ENCODE measurements around the gene SYT3. TPM values are rescaled to one million over a fixed set of nuclear protein-coding genes. Genes with fewer than 3 reads are reported as not detected.

Gene SYT3
- total RNA-seq (2014; rRNA removed; shearing (Covaris generic)), result 0.16 TPM in 1 of 2 replicates, not detected in the other
- total RNA-seq (2022), result 0.17 and 0.33 TPM in 2 replicates
- not detected for Bru-seq, nascent RNA
- percentile 12 among the genes with signal in this experiment for BruChase-seq, experiment 1, labeled RNA remaining after a 6-hour chase
- not detected for BruChase-seq, experiment 2, labeled RNA remaining after a 2-hour chase
- long read RNA-seq, result 0 reads

- Histone ChIP-seq H3K79me2 (ENCODE audit: insufficient read depth, low read depth, low read length) (no peaks in the 10 kb centered on the region), H3K4me2 (ENCODE audit: low read length) (no peak within 1 kb of the TSS), H3K9me3 (ENCODE audit: low read length) (no peaks in the 10 kb centered on the region), H3K36me3 (ENCODE audit: insufficient read depth, low read length) (no peaks in the 10 kb centered on the region), H3K9me2 (ENCODE audit: insufficient read depth, low read length) (no peaks in the 10 kb centered on the region), H3K27ac (ENCODE audit: low read depth, low read length, poor library complexity, severe bottlenecking) (no peak within 1 kb of the TSS), H4K20me1 (ENCODE audit: insufficient read depth, low read length) (no peaks in the 10 kb centered on the region), H3K4me3 (ENCODE audit: low read depth, low read length, poor library complexity, severe bottlenecking) (no peak within 1 kb of the TSS), H2AFZ (ENCODE audit: low read length) (no peak within 1 kb of the TSS), H3K4me1 (ENCODE audit: insufficient read depth, low read length, poor library complexity, severe bottlenecking) (no peaks in the 10 kb centered on the region)
- intact Hi-C loops (cut with micrococcal nuclease; ENCODE audit: unreplicated experiment), result no loop called here
- no peak for DNase-seq (ENCODE audit: low spot score)
- no TSS peak for BruUV-seq (replicated peaks)
- TF ChIP-seq EZH2phosphoT487 (IDR thresholded peaks at IDR 0.05; ENCODE audit: borderline replicate concordance, low read depth, low read length), result no peak
- ChIA-PET CTCF (ENCODE audit: unreplicated experiment) (no interaction called here), POLR2A (no interaction called here)
Observed at GRCh38 chr19:50639121-50640112, at the start of gene SYT3. Gene SYT3, minus strand, starts transcription at chr19:50639881. Its CDS starts 2,470 bp downstream, at chr19:50637411.

- no peak for DNase-seq (ENCODE audit: low spot score)
- Histone ChIP-seq H3K4me3 (ENCODE audit: low read depth, low read length, poor library complexity, severe bottlenecking) (no peak overlapping the region), H3K9me3 (ENCODE audit: low read length) (no peaks in the 10 kb centered on the region), H3K4me2 (ENCODE audit: low read length) (no peak overlapping the region), H3K79me2 (ENCODE audit: insufficient read depth, low read depth, low read length) (no peaks in the 10 kb centered on the region), H3K27ac (ENCODE audit: low read depth, low read length, poor library complexity, severe bottlenecking) (no peak overlapping the region), H4K20me1 (ENCODE audit: insufficient read depth, low read length) (no peaks in the 10 kb centered on the region), H2AFZ (ENCODE audit: low read length) (no peak overlapping the region), H3K4me1 (ENCODE audit: insufficient read depth, low read length, poor library complexity, severe bottlenecking) (no peaks in the 10 kb centered on the region), H3K9me2 (ENCODE audit: insufficient read depth, low read length) (no peaks in the 10 kb centered on the region), H3K36me3 (ENCODE audit: insufficient read depth, low read length) (no peaks in the 10 kb centered on the region)
- BruUV-seq (replicated peaks), result no TSS peak
- intact Hi-C loops (cut with micrococcal nuclease; ENCODE audit: unreplicated experiment), result no loop called here
- ChIA-PET POLR2A (interaction anchor here (0.6 kb wide), 1 partner anchor 14 kb away, joined by 4 read pairs; no protein-coding TSS in a partner anchor), CTCF (ENCODE audit: unreplicated experiment) (no interaction called here)
- TF ChIP-seq EZH2phosphoT487 (IDR thresholded peaks at IDR 0.05; ENCODE audit: borderline replicate concordance, low read depth, low read length) (no peak), CTCF (conservative IDR thresholded peaks at IDR 0.05; ENCODE audit: low read length) (no peak)
Observed at GRCh38 chr19:50688766-50689165, 49.1 kb upstream of the SYT3 start.

GRCh38 chr19:50686310-50687032 is 46.8 kb upstream of the SYT3 start:
- CTCF ChIA-PET (ENCODE audit: unreplicated experiment), result no interaction called here
- POLR2A ChIA-PET, result no interaction called here
- Histone ChIP-seq H3K9me2 (ENCODE audit: insufficient read depth, low read length) (no peaks in the 10 kb centered on the region), H3K4me3 (ENCODE audit: low read depth, low read length, poor library complexity, severe bottlenecking) (no peak overlapping the region), H4K20me1 (ENCODE audit: insufficient read depth, low read length) (no peaks in the 10 kb centered on the region), H3K9me3 (ENCODE audit: low read length) (no peaks in the 10 kb centered on the region), H3K27ac (ENCODE audit: low read depth, low read length, poor library complexity, severe bottlenecking) (no peak overlapping the region), H3K4me1 (ENCODE audit: insufficient read depth, low read length, poor library complexity, severe bottlenecking) (peaks cover 5% of the 10 kb centered on the region), H2AFZ (ENCODE audit: low read length) (no peak overlapping the region), H3K4me2 (ENCODE audit: low read length) (no peak overlapping the region), H3K79me2 (ENCODE audit: insufficient read depth, low read depth, low read length) (no peaks in the 10 kb centered on the region), H3K36me3 (ENCODE audit: insufficient read depth, low read length) (no peaks in the 10 kb centered on the region)
- TF ChIP-seq CTCF (conservative IDR thresholded peaks at IDR 0.05; ENCODE audit: low read length), result no peak
- TF ChIP-seq EZH2phosphoT487 (IDR thresholded peaks at IDR 0.05; ENCODE audit: borderline replicate concordance, low read depth, low read length), result no peak
- BruUV-seq (replicated peaks), result no TSS peak
- intact Hi-C loops (cut with micrococcal nuclease; ENCODE audit: unreplicated experiment), result no loop called here
- DNase-seq (ENCODE audit: low spot score), result no peak

All from OCI-LY7 (cell line).